Peyer's patch (tissue), 4 donors: ENCODE results near the gene RBMS2.

Experiments
- POLR2A ChIP-seq, 2 donors: fragments of 450-650 bp; IDR thresholded peaks; one replicate each; pipeline ENCODE4 v1.5.1; 2017; ENCODE audit warnings: antibody characterized with exemption in 2 of 2, mild to moderate bottlenecking in 2 of 2, moderate library complexity in 2 of 2
- TF ChIP-seq, protein P1 (sequence below), 6 experiments: fragments of 450-650 bp in 4 of 6; fragments of 200-600 bp in 2 of 6; sonication (generic) in 1 of 6; IDR thresholded peaks; one replicate each; pipeline ENCODE4 v1.5.1; 2017 to 2019; ENCODE audit warnings: antibody characterized with exemption in 6 of 6, mild to moderate bottlenecking in 3 of 6, moderate library complexity in 1 of 6

DNA sequence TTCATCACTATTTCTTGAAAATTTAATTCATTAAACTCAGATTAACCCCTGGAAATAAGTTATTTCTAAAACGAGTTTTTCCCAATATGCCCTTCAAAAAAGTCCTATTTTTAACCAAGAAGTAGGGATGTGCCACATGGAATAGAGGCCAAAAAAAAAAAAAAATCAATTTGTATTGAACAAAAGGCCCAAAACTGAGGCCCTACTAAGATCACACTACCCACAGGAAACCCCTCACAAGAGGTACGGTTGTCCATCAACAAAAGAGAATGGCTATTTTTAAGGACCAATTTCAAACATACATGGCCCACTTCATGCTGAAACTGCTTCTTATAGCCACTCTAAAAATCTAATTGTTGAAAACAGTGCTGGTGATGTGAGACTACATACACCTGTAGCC lies 116.0 kb downstream of the RBMS2 start:
- TF ChIP-seq, protein P1, sequence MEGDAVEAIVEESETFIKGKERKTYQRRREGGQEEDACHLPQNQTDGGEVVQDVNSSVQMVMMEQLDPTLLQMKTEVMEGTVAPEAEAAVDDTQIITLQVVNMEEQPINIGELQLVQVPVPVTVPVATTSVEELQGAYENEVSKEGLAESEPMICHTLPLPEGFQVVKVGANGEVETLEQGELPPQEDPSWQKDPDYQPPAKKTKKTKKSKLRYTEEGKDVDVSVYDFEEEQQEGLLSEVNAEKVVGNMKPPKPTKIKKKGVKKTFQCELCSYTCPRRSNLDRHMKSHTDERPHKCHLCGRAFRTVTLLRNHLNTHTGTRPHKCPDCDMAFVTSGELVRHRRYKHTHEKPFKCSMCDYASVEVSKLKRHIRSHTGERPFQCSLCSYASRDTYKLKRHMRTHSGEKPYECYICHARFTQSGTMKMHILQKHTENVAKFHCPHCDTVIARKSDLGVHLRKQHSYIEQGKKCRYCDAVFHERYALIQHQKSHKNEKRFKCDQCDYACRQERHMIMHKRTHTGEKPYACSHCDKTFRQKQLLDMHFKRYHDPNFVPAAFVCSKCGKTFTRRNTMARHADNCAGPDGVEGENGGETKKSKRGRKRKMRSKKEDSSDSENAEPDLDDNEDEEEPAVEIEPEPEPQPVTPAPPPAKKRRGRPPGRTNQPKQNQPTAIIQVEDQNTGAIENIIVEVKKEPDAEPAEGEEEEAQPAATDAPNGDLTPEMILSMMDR (IDR thresholded peaks at IDR 0.05) = no peak
- no peak for TF ChIP-seq POLR2A (IDR thresholded peaks at IDR 0.05)
